Tibial nerve (tissue), 4 donors: ENCODE results near the gene RASSF6.
"Not testable (repeated sequence)": the region's sequence is repeated elsewhere in the genome, so short reads cannot be mapped to it uniquely, and the experiment has no call there.

Source experiments
- CTCF ChIP-seq, 5 experiments: fragments of 200-600 bp in 3 of 5; fragments of 450-650 bp in 2 of 5; sonication (generic) in 3 of 5; IDR thresholded peaks; one replicate each; pipeline ENCODE4 v1.5.1; 2016 to 2019; ENCODE audit warnings: antibody characterized with exemption in 5 of 5, mild to moderate bottlenecking in 3 of 5, moderate library complexity in 2 of 5
- EP300 ChIP-seq, 2 donors: sonication (generic); formaldehyde crosslinking; IDR thresholded peaks; one replicate each; pipeline ENCODE4 v1.6.1; 2017; ENCODE audit warnings: antibody characterized with exemption in 2 of 2, mild to moderate bottlenecking in 1 of 2

GRCh38 chr4:73665924-73666323, 45.7 kb upstream of the RASSF6 start:
- not testable (repeated sequence) for TF ChIP-seq EP300, CTCF (IDR thresholded peaks at IDR 0.05)
